ENCODE results near the gene PLSCR2.
"Not testable (repeated sequence)": the region's sequence is repeated elsewhere in the genome, so short reads cannot be mapped to it uniquely, and the experiment has no call there.

The PLSCR2 gene

GRCh38 chr3:146469150-146470017 is at the start of gene PLSCR2:
Gene PLSCR2, minus strand, starts transcription at chr3:146469561. Its CDS starts 9,657 bp downstream, at chr3:146459904.
- DNase-seq: peak; percentile 7 to 38 (median 33)

GRCh38 chr3:146517684-146518435 is 48.5 kb upstream of the PLSCR2 start:
- no peak for DNase-seq

- DNase-seq: no peak
Observed at GRCh38 chr3:146513386-146514051, 44.2 kb upstream of the PLSCR2 start.

GRCh38 chr3:146511402-146512134 is 42.2 kb upstream of the PLSCR2 start:
- no peak for DNase-seq

- DNase-seq: no peak
Observed at GRCh38 chr3:146507331-146508120, 38.2 kb upstream of the PLSCR2 start.

- DNase-seq: no peak
Observed at GRCh38 chr3:146505516-146505915, 36.2 kb upstream of the PLSCR2 start.

GRCh38 chr3:146504498-146505197 is 35.3 kb upstream of the PLSCR2 start:
- no peak for DNase-seq

GRCh38 chr3:146503461-146504202 is 34.3 kb upstream of the PLSCR2 start:
- no peak for DNase-seq

- DNase-seq: no peak
Observed at GRCh38 chr3:146502887-146503460, 33.6 kb upstream of the PLSCR2 start.

GRCh38 chr3:146501752-146502151 is 32.4 kb upstream of the PLSCR2 start:
- DNase-seq: no peak

- no peak for DNase-seq
Observed at GRCh38 chr3:146499701-146500100, 30.3 kb upstream of the PLSCR2 start.

- no peak for DNase-seq
Observed at GRCh38 chr3:146498002-146498736, 28.8 kb upstream of the PLSCR2 start.

- not testable (repeated sequence) for DNase-seq
Observed at GRCh38 chr3:146497145-146497843, 27.9 kb upstream of the PLSCR2 start.

GRCh38 chr3:146496726-146497125 is 27.4 kb upstream of the PLSCR2 start:
- no peak for DNase-seq

GRCh38 chr3:146496251-146496650 is 26.9 kb upstream of the PLSCR2 start:
- no peak for DNase-seq

- no peak for DNase-seq
Observed at GRCh38 chr3:146493761-146494160, 24.4 kb upstream of the PLSCR2 start.

- no peak for DNase-seq
Observed at GRCh38 chr3:146493221-146493620, 23.9 kb upstream of the PLSCR2 start.

- DNase-seq: no peak
Observed at GRCh38 chr3:146491303-146491702, 21.9 kb upstream of the PLSCR2 start.

- DNase-seq: no peak
Observed at GRCh38 chr3:146485297-146485696, 15.9 kb upstream of the PLSCR2 start.

Data from activated CD4-positive, CD25-positive, alpha-beta regulatory T cell (primary cell).